ENCODE data around the gene ATAD1. TPM values are rescaled to one million over a fixed set of nuclear protein-coding genes. Genes with fewer than 3 reads are reported as not detected.
"Not testable (repeated sequence)": the region's sequence is repeated elsewhere in the genome, so short reads cannot be mapped to it uniquely, and the experiment has no call there.

ATAD1 gene
- total RNA-seq, 1 donor = 43.8 TPM

DNA sequence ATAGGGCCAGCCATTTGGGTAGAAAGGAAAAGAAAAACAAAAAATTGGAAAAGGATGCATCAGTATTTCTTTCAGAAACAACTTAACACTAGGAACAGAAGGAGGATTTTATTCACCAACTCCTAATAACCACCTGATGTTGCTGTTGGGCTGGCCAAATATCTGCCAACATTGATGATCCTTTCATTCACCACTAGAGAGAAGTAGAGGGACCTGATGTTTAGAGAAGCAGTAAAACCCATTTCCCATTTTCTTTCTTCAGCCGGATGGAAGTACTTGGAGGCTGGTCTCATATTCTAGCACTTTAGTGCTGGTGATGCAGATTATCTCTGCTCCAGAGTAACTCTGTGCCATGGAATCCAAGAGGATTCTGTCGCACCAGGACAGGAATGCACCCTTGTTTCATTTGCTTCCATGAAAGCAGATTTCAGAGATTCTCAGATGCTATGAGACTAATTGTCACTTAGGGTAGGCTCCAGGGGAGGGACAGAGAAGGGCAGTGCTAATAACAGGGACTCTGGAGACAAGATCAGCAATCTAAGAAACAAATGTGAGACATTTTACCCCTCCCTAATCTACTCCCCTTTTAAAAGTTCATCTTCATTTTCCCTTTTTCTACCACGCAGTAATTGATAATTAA, 42.2 kb upstream of the ATAD1 start:
- TF ChIP-seq, protein P1, sequence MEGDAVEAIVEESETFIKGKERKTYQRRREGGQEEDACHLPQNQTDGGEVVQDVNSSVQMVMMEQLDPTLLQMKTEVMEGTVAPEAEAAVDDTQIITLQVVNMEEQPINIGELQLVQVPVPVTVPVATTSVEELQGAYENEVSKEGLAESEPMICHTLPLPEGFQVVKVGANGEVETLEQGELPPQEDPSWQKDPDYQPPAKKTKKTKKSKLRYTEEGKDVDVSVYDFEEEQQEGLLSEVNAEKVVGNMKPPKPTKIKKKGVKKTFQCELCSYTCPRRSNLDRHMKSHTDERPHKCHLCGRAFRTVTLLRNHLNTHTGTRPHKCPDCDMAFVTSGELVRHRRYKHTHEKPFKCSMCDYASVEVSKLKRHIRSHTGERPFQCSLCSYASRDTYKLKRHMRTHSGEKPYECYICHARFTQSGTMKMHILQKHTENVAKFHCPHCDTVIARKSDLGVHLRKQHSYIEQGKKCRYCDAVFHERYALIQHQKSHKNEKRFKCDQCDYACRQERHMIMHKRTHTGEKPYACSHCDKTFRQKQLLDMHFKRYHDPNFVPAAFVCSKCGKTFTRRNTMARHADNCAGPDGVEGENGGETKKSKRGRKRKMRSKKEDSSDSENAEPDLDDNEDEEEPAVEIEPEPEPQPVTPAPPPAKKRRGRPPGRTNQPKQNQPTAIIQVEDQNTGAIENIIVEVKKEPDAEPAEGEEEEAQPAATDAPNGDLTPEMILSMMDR (IDR thresholded peaks at IDR 0.05; ENCODE audit: extremely low read depth, low read depth, low read length) = peak; percentile 71
- DNase-seq (ENCODE audit: insufficient read length, low spot score, missing footprints) = peak; percentile 65

DNA sequence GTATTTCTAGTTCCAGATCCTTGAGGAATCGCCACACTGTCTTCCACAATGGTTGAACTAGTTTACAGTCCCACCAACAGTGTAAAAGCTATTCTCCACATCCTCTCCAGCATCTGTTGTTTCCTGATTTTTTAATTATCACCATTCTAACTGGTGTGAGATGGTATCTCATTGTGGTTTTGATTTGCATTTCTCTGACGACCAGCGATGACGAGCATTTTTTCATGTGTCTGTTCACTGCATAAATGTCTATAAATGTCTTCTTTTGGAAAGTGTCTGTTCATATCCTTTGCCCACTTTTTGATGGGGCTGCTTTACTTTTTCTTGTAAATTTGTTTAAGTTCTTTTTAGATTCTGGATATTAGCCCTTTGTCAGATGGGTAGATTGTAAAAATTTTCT, 37.6 kb upstream of the ATAD1 start:
- not testable (repeated sequence) for H3K27me3 ChIP-seq (ENCODE audit: insufficient read depth, low read length); H3K27ac ChIP-seq (ENCODE audit: low read depth, low read length); H4K20me1 ChIP-seq (ENCODE audit: insufficient read depth, low read length); H2AFZ ChIP-seq (ENCODE audit: low read length); H3K79me2 ChIP-seq (ENCODE audit: insufficient read depth, low read length); H3K36me3 ChIP-seq (ENCODE audit: insufficient read depth, low read length); H3K9me3 ChIP-seq (ENCODE audit: low read depth, low read length); H3K4me3 ChIP-seq (ENCODE audit: insufficient read depth, low read length); H3K4me2 ChIP-seq (ENCODE audit: insufficient read depth, low read length); DNase-seq (ENCODE audit: insufficient read length, low spot score, missing footprints); H3K4me1 ChIP-seq (ENCODE audit: insufficient read depth, low read length)

More for the DNA sequence above, 42.2 kb upstream of the ATAD1 start:
- peak overlapping the region; percentile 69 for H2AFZ ChIP-seq (ENCODE audit: low read length)
- H3K27me3 ChIP-seq (ENCODE audit: insufficient read depth, low read length) = no peaks in the 10 kb centered on the region
- no peaks in the 10 kb centered on the region for H3K36me3 ChIP-seq (ENCODE audit: insufficient read depth, low read length)
- H3K4me2 ChIP-seq (ENCODE audit: insufficient read depth, low read length) = no peak overlapping the region
- H4K20me1 ChIP-seq (ENCODE audit: insufficient read depth, low read length) = peaks cover 11% of the 10 kb centered on the region
- no peaks in the 10 kb centered on the region for H3K9me3 ChIP-seq (ENCODE audit: low read depth, low read length)
- no peak overlapping the region for H3K27ac ChIP-seq (ENCODE audit: low read depth, low read length)
- peaks cover 13% of the 10 kb centered on the region for H3K79me2 ChIP-seq (ENCODE audit: insufficient read depth, low read length)
- no peak overlapping the region for H3K4me3 ChIP-seq (ENCODE audit: insufficient read depth, low read length)
- H3K4me1 ChIP-seq (ENCODE audit: insufficient read depth, low read length) = peaks cover 9% of the 10 kb centered on the region

DNA sequence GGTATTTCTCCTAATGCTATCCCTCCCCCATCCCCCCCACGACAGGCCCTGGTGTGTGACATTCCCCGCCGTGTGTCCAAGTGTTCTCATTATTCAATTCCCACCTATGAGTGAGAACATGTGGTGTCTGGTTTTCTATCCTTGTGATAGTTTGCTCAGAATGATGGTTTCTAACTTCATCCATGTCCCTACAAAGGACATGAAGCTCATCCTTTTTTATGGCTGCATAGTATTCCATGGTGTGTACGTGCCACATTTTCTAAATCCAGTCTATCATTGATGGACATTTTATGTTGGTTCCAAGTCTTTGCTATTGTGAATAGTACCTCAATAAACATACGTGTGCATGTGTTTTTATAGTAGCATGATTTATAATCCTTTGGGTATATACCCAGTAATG, 37.2 kb upstream of the ATAD1 start:
- not testable (repeated sequence) for H3K27ac ChIP-seq (ENCODE audit: low read depth, low read length); H2AFZ ChIP-seq (ENCODE audit: low read length); DNase-seq (ENCODE audit: insufficient read length, low spot score, missing footprints); H3K9me3 ChIP-seq (ENCODE audit: low read depth, low read length); H3K4me1 ChIP-seq (ENCODE audit: insufficient read depth, low read length); H3K27me3 ChIP-seq (ENCODE audit: insufficient read depth, low read length); H3K36me3 ChIP-seq (ENCODE audit: insufficient read depth, low read length); H3K4me3 ChIP-seq (ENCODE audit: insufficient read depth, low read length); H3K79me2 ChIP-seq (ENCODE audit: insufficient read depth, low read length); H3K4me2 ChIP-seq (ENCODE audit: insufficient read depth, low read length); H4K20me1 ChIP-seq (ENCODE audit: insufficient read depth, low read length)

DNA sequence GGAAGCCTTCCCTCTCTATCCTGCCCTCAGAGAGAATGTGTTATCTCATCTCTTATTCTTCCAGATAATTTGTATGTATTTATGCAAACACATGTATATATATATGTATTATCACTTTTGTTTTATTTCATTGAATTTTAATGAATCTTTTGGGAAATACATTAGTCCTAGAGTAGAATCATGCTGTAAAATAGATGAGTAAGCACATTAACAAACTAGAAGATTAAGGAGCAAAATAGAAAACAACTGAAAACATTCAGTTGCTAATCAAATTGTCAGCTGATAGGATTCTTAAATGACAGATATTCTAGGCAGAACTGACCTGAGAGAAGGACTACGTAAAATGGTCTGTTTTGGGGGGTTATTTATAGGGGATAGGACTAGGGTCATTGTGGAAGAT, 34.1 kb upstream of the ATAD1 start:
- Histone ChIP-seq H3K4me3 (ENCODE audit: insufficient read depth, low read length) (no peak overlapping the region), H3K4me2 (ENCODE audit: insufficient read depth, low read length) (no peak overlapping the region), H3K4me1 (ENCODE audit: insufficient read depth, low read length) (no peaks in the 10 kb centered on the region), H3K27me3 (ENCODE audit: insufficient read depth, low read length) (no peaks in the 10 kb centered on the region), H3K36me3 (ENCODE audit: insufficient read depth, low read length) (no peaks in the 10 kb centered on the region), H3K27ac (ENCODE audit: low read depth, low read length) (no peak overlapping the region), H4K20me1 (ENCODE audit: insufficient read depth, low read length) (no peaks in the 10 kb centered on the region), H3K9me3 (ENCODE audit: low read depth, low read length) (no peaks in the 10 kb centered on the region), H3K79me2 (ENCODE audit: insufficient read depth, low read length) (no peaks in the 10 kb centered on the region), H2AFZ (ENCODE audit: low read length) (no peak overlapping the region)
- no peak for DNase-seq (ENCODE audit: insufficient read length, low spot score, missing footprints)
- TF ChIP-seq, protein P1 (IDR thresholded peaks at IDR 0.05; ENCODE audit: extremely low read depth, low read depth, low read length) = no peak

DNA sequence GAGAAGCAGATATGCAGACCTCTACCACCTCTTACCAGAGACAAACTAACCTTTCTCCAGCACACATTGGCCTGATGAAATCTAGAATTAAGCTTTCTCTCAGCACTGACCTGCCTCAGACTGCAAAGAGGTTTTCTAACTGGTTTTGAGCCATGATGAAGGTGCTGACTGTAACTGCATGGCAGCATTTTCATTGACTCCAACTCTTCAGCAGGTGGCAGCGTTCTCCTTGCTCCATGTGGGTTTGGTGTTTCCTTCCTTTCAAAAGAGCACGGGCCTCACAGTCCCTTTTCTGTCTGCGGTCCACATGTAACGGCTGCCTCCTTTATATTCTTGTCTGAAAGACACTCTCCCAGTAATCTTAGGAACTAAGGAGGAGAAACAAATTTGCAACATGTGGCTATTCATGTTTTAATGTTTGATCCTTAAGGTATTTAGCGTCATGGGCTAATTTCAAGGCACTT, 32.7 kb upstream of the ATAD1 start:
- no peaks in the 10 kb centered on the region for H3K79me2 ChIP-seq (ENCODE audit: insufficient read depth, low read length)
- H2AFZ ChIP-seq (ENCODE audit: low read length) = peak overlapping the region; percentile 69
- TF ChIP-seq, protein P1 (IDR thresholded peaks at IDR 0.05; ENCODE audit: extremely low read depth, low read depth, low read length) = peak; percentile 65
- no peaks in the 10 kb centered on the region for H3K9me3 ChIP-seq (ENCODE audit: low read depth, low read length)
- no peak overlapping the region for H3K27ac ChIP-seq (ENCODE audit: low read depth, low read length)
- H3K4me1 ChIP-seq (ENCODE audit: insufficient read depth, low read length) = peaks cover 6% of the 10 kb centered on the region
- H3K4me2 ChIP-seq (ENCODE audit: insufficient read depth, low read length) = no peak overlapping the region
- H4K20me1 ChIP-seq (ENCODE audit: insufficient read depth, low read length) = no peaks in the 10 kb centered on the region
- no peaks in the 10 kb centered on the region for H3K36me3 ChIP-seq (ENCODE audit: insufficient read depth, low read length)
- H3K27me3 ChIP-seq (ENCODE audit: insufficient read depth, low read length) = no peaks in the 10 kb centered on the region
- H3K4me3 ChIP-seq (ENCODE audit: insufficient read depth, low read length) = no peak overlapping the region
- DNase-seq (ENCODE audit: insufficient read length, low spot score, missing footprints) = peak; percentile 44

Data from osteoblast (primary cell).